IPS-NIHi7 (cell line): ENCODE measurements around the gene RC3H1.
A peak's percentile ranks its signal among the peaks of the same experiment; 100 is the strongest.
"Not testable (repeated sequence)": the region's sequence is repeated elsewhere in the genome, so short reads cannot be mapped to it uniquely, and the experiment has no call there.

Experiments used
- DNase-seq: peaks from one replicate; pipeline ENCODE4 v3.0.0; 2012; ENCODE audit warnings: mixed read lengths; ENCODE audit errors: extremely low spot score

Gene RC3H1

GRCh38 chr1:173954179-173954578 is 68.0 kb downstream of the RC3H1 start:
- no peak for DNase-seq

DNA sequence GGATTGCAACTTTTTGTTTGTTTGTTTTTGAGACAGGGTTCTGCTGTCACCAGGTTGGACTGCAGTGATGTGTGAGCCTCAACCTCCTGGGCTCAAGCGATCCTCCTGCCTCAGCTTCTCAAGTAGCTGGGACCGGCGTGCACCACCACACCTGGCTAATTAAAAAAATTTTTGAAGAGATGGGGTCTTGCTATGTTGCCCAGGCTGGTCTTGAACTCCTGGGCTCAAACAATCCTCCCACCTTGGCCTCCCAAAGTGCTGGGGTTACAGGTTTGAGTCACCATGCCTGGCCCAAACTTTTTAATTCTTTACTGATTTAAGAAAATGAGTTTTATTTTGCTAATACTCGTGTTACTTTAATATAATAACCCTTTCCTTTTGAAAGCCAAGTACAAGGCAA is 73.6 kb downstream of the RC3H1 start:
- no peak for DNase-seq

DNA sequence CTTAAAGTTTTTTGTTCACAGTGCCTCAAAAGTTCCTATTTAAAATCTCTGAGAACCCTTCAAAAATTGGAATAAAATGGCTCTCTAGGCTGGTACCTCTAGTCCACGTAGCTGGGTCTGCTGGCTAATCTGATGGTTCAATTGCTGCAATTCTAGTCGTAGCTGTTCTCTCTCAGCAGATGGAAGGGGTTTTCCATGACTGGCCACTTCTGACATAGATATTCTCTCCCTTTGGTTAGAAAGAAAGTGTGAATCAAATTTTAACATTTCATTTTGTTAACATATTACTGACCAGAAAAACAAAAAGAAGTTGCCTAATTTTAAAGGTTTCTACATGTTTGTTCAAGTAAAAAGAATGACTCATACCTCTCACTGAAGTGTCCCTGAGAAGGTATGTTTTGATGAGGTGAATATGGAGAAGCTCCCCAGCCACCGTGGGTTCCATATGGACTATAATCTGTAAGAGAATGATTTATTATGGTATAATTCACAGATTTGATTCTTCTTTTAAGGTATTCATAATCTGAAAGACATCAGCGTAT is 75.7 kb downstream of the RC3H1 start:
- no peak for DNase-seq

DNA sequence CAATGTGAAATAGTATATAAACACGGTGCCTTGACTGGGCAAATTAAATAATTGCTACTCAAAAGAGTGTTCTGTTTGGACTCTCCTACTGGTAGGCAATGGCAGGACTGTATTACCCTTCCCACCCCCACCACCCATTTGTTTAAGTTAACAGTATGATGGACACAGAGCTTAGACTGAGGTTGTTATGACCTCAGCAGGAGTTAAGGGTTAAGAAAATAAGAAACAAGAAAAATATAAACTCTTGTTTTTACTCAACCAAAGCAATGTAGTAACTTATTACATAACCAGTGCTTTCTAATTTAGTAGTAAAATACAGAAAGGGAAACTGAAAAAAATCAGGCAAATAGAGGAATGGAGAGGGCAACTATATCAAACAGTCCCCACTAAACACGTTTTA is 85.1 kb downstream of the RC3H1 start:
- DNase-seq = no peak

GRCh38 chr1:173934440-173934839 is 87.7 kb downstream of the RC3H1 start:
- no peak for DNase-seq

GRCh38 chr1:173930541-173930940 is 91.6 kb downstream of the RC3H1 start:
- not testable (repeated sequence) for DNase-seq

GRCh38 chr1:173925306-173926242 is 96.6 kb downstream of the RC3H1 start:
- no peak for DNase-seq

- no peak for DNase-seq
These were observed 101.3 kb downstream of the RC3H1 start for GRCh38 chr1:173920861-173921260.

GRCh38 chr1:173917635-173918493 is 104.3 kb downstream of the RC3H1 start:
- DNase-seq = no peak

- no peak for DNase-seq
These were observed 105.0 kb downstream of the RC3H1 start, which contains the start of gene SERPINC1 for GRCh38 chr1:173917149-173917548. Gene SERPINC1 (minus strand): TSS chr1:173917327. CDS start chr1:173917259, 68 bp downstream.

- no peak for DNase-seq
These were observed 105.5 kb downstream of the RC3H1 start for GRCh38 chr1:173916667-173917066.

DNA sequence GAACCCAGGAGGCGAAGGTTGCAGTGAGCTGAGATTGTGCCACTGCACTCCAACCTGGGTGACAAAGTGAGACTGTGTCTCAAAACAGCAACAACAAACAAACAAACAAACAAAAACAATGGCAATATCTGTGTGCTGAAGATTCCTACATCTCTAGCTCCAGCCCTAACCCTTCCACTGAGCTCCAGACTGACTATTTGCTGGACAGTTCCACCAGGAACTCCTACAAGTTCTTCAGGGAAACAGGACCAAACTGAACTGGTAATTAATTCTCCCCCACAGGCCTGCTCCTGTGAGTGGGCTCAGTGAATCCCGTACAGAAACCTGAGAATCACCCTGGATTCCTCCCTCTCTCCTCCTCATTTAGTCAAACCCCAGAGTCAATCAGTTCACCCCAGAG is 106.6 kb downstream of the RC3H1 start:
- no peak for DNase-seq

DNA sequence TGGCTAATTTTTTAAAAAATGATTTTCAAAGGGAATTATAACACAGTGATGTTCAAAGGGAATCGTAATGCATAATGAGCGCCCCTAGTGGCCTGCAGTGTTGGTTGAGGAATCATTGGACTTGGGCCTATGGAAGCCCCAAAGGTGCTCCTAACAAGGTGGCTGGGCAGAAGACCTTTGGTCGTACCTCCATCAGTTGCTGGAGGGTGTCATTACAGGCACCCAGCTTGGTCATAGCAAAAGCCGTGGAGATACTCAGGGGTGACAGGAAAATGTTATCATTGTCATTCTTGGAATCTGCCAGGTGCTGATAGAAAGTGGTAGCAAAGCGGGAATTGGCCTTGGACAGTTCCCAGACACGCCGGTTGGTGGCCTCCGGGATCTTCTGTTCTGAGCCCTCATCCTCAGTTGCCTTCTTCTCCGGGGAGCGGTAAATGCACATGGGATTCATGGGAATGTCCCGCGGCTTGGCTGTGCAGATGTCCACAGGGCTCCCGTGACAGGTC is 107.7 kb downstream of the RC3H1 start:
- peak; percentile 75 for DNase-seq

DNA sequence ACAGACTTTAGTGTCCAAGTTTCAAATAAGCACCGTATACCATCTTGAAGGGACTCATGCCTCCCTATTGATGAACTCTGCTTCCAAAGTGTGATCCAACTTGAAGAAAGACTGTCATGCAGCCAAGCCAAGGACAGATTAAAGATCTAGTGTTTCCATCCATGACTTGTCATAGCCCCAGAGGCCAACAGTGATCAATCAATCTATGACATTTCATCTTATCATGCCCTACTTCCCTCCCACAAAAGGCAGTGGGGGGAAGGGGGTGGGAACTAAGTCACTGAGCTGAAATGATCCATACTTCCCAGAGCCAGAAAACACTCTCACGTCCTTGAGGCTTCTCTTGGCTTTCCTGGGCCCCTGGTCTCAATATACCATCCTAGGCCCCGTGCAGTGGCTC is 109.0 kb downstream of the RC3H1 start:
- no peak for DNase-seq

- DNase-seq = no peak
These were observed 118.2 kb downstream of the RC3H1 start for GRCh38 chr1:173903827-173904531.

DNA sequence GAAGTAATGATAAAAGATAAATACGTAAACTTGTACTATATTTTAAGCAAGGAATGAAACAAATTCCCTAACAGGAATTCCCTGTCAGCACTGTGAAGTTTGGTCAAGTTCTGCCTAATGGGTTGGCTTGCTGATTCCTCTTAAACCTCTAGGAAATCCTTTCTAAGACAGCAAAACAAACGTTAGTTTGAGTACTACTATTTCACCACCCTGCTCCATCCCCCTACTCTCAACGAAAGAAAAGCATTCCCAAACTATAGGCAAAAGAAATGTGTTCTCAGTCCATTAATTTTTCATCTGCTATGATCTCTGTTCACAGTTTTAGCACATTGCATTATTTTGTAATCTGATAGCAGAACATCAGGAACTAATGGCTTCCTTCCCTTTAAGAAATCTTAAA is 121.2 kb downstream of the RC3H1 start:
- DNase-seq = no peak

GRCh38 chr1:173900427-173900826 is 121.7 kb downstream of the RC3H1 start:
- DNase-seq = no peak

DNA sequence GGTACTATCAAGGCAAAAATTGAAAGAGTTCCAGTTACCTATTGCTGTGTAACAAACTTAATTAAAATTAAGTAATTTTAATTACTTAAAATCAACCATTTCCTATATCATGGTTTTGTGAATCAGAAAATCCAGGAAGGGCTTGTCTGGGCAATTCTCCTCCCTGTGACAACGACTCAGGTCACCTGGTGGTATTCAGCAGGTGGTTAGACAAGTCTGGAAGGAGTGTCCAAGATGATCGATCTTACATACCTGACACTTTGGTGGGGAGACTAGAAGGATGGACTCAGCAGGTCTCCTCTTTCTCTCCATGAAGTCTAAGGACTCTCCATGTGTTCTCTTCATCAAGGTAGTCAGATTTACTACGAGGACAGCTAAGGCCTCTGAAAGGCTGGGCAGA is 128.0 kb downstream of the RC3H1 start:
- DNase-seq = no peak

DNA sequence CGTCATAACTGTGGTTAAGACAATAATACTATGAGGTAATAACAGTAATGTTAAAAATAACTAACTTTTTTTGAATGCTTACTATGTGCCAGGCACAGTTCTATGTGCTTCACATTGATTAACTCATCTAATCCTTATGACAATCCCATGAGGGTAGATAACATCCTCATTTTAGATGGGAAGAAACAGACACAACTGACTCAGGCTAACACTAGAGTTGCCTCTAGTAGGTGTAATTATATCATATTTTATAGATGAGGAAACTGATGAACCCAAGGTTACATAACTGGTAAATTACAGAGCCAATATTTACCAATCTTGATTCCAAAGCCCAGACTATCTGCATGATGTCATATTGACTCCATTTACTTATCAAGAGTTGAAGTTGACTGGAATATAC is 128.5 kb downstream of the RC3H1 start:
- no peak for DNase-seq

GRCh38 chr1:173889885-173890284 is 132.3 kb downstream of the RC3H1 start:
- no peak for DNase-seq

- DNase-seq = no peak
These were observed 133.4 kb downstream of the RC3H1 start for GRCh38 chr1:173888749-173889148.
